Uterus (tissue), 2 donors: ENCODE data around the gene CEP72.

Experiments used
- POLR2A ChIP-seq, 2 donors: fragments of 450-650 bp; IDR thresholded peaks; one replicate each; pipeline ENCODE4 v1.6.1; 2016; ENCODE audit warnings: antibody characterized with exemption in 2 of 2, mild to moderate bottlenecking in 1 of 2, moderate library complexity in 1 of 2
- TF ChIP-seq, protein P1 (sequence below), 4 experiments: fragments of 200-600 bp in 2 of 4; fragments of 450-650 bp in 2 of 4; sonication (generic) in 2 of 4; IDR thresholded peaks; one replicate each; pipeline ENCODE4 v1.5.1; 2016 to 2019; ENCODE audit warnings: antibody characterized with exemption in 4 of 4, mild to moderate bottlenecking in 2 of 4, moderate library complexity in 1 of 4

DNA sequence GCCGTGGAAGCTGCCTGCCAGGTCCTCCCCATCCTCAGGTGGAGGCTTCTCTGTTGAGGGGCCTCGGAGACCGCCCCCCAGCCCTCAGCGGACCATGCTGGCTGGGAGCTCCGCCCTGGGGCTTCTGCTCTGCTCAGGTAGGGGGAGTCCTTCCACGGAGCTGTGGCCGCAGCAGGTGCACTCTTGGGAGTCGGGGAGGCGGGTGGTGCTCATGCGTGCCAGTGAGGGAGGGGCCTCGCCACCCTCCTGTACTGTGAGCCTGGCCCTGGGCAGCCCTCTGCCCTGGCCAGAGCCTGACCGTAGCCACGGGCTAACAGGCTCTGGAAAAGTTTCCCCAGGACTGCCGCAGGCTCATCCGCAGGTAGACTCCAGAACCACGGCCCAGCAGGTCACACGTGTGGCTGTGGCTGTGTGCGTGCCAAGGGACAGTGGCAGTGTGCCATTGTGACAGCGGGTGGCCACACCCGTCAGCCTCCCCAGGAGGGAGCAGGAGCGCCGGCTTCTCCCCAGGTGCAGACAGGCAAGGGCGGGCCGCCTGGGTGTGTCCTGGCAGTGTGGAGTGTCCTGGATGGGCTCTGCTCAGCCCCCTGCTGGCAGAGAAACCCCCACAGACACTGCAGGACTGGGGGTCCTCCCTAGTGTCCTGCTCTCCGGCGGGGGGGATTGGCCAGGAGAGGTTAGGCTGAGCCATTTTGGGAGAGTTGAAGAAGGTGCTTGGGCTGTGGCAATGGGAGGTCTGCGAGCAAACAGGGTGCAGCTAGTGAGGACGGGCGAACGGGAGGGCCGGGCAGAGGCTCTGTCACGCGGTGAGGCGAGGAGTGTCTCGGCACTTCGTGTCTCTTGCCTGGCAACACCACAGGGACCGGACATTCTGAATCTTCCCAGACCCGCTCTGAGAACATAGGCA lies 51.5 kb downstream of the CEP72 start:
- TF ChIP-seq, protein P1, sequence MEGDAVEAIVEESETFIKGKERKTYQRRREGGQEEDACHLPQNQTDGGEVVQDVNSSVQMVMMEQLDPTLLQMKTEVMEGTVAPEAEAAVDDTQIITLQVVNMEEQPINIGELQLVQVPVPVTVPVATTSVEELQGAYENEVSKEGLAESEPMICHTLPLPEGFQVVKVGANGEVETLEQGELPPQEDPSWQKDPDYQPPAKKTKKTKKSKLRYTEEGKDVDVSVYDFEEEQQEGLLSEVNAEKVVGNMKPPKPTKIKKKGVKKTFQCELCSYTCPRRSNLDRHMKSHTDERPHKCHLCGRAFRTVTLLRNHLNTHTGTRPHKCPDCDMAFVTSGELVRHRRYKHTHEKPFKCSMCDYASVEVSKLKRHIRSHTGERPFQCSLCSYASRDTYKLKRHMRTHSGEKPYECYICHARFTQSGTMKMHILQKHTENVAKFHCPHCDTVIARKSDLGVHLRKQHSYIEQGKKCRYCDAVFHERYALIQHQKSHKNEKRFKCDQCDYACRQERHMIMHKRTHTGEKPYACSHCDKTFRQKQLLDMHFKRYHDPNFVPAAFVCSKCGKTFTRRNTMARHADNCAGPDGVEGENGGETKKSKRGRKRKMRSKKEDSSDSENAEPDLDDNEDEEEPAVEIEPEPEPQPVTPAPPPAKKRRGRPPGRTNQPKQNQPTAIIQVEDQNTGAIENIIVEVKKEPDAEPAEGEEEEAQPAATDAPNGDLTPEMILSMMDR (IDR thresholded peaks at IDR 0.05): no peak
- TF ChIP-seq POLR2A (IDR thresholded peaks at IDR 0.05): no peak
